ENCODE data around the gene TXNDC12. TPM values are rescaled to one million over a fixed set of nuclear protein-coding genes. Genes with fewer than 3 reads are reported as not detected.

TXNDC12 gene
- total RNA-seq, 4 donors from 2014 or later: 22.4 to 26.4 (median 25.5) TPM

GRCh38 chr1:51989582-51990477 is 65.2 kb downstream of the TXNDC12 start:
- peak in 1 of 2 donors; percentile 61 for DNase-seq (ENCODE audit: low spot score in 2 of 2)
- peaks cover 49% of the 10 kb centered on the region for H3K27me3 ChIP-seq
- WGBS: 33% methylated on average over 28 of the region's 47 CpGs
- TF ChIP-seq, protein P1, sequence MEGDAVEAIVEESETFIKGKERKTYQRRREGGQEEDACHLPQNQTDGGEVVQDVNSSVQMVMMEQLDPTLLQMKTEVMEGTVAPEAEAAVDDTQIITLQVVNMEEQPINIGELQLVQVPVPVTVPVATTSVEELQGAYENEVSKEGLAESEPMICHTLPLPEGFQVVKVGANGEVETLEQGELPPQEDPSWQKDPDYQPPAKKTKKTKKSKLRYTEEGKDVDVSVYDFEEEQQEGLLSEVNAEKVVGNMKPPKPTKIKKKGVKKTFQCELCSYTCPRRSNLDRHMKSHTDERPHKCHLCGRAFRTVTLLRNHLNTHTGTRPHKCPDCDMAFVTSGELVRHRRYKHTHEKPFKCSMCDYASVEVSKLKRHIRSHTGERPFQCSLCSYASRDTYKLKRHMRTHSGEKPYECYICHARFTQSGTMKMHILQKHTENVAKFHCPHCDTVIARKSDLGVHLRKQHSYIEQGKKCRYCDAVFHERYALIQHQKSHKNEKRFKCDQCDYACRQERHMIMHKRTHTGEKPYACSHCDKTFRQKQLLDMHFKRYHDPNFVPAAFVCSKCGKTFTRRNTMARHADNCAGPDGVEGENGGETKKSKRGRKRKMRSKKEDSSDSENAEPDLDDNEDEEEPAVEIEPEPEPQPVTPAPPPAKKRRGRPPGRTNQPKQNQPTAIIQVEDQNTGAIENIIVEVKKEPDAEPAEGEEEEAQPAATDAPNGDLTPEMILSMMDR (IDR thresholded peaks at IDR 0.05): no peak
- no peak for TF ChIP-seq POLR2AphosphoS5 (IDR thresholded peaks at IDR 0.05)
- TF ChIP-seq EP300 (IDR thresholded peaks at IDR 0.05): no peak
- TF ChIP-seq POLR2A (IDR thresholded peaks at IDR 0.05): no peak
- H3K36me3 ChIP-seq: no peaks in the 10 kb centered on the region
- no peak overlapping the region for H3K27ac ChIP-seq
- peaks cover 10% of the 10 kb centered on the region for H3K4me1 ChIP-seq
- no peaks in the 10 kb centered on the region for H3K9me3 ChIP-seq
- peak overlapping the region; percentile 58 for H3K4me3 ChIP-seq

DNA sequence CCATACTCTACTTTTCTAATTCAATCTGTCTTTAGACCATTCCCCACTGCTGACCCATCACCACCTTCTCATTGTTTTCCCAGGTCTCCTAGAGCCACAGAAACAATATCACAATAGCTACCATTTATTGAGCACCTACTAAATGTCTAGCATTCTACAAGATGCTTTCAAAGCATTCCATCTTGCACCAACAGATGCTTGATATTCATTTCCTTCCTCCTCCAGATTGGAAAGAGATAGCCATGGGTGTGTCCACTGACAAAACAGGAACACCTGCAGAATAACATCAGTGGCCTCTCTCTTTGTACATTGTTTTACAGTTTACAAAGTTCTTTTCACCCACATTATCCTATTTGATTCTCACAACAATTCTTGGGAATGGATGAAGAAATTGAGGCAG is 66.7 kb downstream of the TXNDC12 start:
- no peak overlapping the region for H3K27ac ChIP-seq
- H3K4me3 ChIP-seq: no peak overlapping the region
- H3K9me3 ChIP-seq: no peaks in the 10 kb centered on the region
- peaks cover 40% of the 10 kb centered on the region for H3K27me3 ChIP-seq
- H3K4me1 ChIP-seq: peaks cover 10% of the 10 kb centered on the region
- H3K36me3 ChIP-seq: no peaks in the 10 kb centered on the region
- TF ChIP-seq EP300 (IDR thresholded peaks at IDR 0.05) (no peak), POLR2AphosphoS5 (IDR thresholded peaks at IDR 0.05) (no peak), POLR2A (IDR thresholded peaks at IDR 0.05) (no peak)
- TF ChIP-seq, protein P1 (IDR thresholded peaks at IDR 0.05): no peak
- no peak for DNase-seq (ENCODE audit: low spot score in 2 of 2)

GRCh38 chr1:51986718-51987117 is 68.3 kb downstream of the TXNDC12 start:
- no peak overlapping the region for H3K4me3 ChIP-seq
- H3K4me1 ChIP-seq: peaks cover 10% of the 10 kb centered on the region
- no peak for DNase-seq (ENCODE audit: low spot score in 2 of 2)
- H3K27me3 ChIP-seq: peaks cover 24% of the 10 kb centered on the region
- no peak overlapping the region for H3K27ac ChIP-seq
- no peak for TF ChIP-seq POLR2A (IDR thresholded peaks at IDR 0.05)
- TF ChIP-seq, protein P1 (IDR thresholded peaks at IDR 0.05): no peak
- no peak for TF ChIP-seq POLR2AphosphoS5 (IDR thresholded peaks at IDR 0.05)
- TF ChIP-seq EP300 (IDR thresholded peaks at IDR 0.05): no peak
- no peaks in the 10 kb centered on the region for H3K9me3 ChIP-seq
- 63% methylated on average over 4 of the region's 4 CpGs for WGBS
- H3K36me3 ChIP-seq: no peaks in the 10 kb centered on the region

GRCh38 chr1:51982161-51982560 is 72.8 kb downstream of the TXNDC12 start:
- no peaks in the 10 kb centered on the region for H3K4me1 ChIP-seq
- H3K9me3 ChIP-seq: no peaks in the 10 kb centered on the region
- no peaks in the 10 kb centered on the region for H3K27me3 ChIP-seq
- H3K4me3 ChIP-seq: no peak overlapping the region
- WGBS: 97% methylated on average over 3 of the region's 3 CpGs
- TF ChIP-seq EP300 (IDR thresholded peaks at IDR 0.05) (no peak), POLR2AphosphoS5 (IDR thresholded peaks at IDR 0.05) (no peak), POLR2A (IDR thresholded peaks at IDR 0.05) (no peak)
- TF ChIP-seq, protein P1 (IDR thresholded peaks at IDR 0.05): no peak
- H3K36me3 ChIP-seq: no peaks in the 10 kb centered on the region
- DNase-seq (ENCODE audit: low spot score in 2 of 2): no peak
- H3K27ac ChIP-seq: no peak overlapping the region

DNA sequence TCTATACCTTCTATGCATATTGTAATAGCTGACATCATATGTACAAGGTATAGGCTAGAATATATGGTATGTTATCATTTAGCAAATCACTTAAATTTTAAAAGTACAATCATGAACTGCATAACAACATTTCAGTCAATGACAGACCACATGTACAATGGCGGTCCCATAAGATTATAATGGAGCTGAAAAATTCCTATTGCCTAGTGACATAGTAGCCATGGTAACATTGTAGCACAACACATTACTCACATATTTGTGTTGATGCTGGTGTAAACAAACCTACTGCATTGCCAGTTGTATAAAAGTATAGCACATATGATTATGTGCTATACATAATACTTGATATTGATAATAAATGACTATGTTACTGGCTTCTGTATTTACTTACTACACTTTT is 73.4 kb downstream of the TXNDC12 start:
- 96% methylated on average over 1 of the region's 1 CpG for WGBS
- no peak for TF ChIP-seq EP300 (IDR thresholded peaks at IDR 0.05)
- no peak for TF ChIP-seq POLR2AphosphoS5 (IDR thresholded peaks at IDR 0.05)
- TF ChIP-seq POLR2A (IDR thresholded peaks at IDR 0.05): no peak
- TF ChIP-seq, protein P1 (IDR thresholded peaks at IDR 0.05): no peak
- no peaks in the 10 kb centered on the region for H3K4me1 ChIP-seq

More for the DNA sequence above, 73.4 kb downstream of the TXNDC12 start:
- Histone ChIP-seq H3K27ac (no peak overlapping the region), H3K27me3 (no peaks in the 10 kb centered on the region), H3K4me3 (no peak overlapping the region), H3K36me3 (no peaks in the 10 kb centered on the region), H3K9me3 (no peaks in the 10 kb centered on the region)
- DNase-seq (ENCODE audit: low spot score in 2 of 2): no peak
